IPS-18c (cell line): ENCODE data around the gene SLC66A3.
"Not testable (repeated sequence)": the region's sequence is repeated elsewhere in the genome, so short reads cannot be mapped to it uniquely, and the experiment has no call there.

Source experiments
- H3K4me3 ChIP-seq: 2 replicates; pipeline ENCODE4 v1.7.0; 2013; ENCODE audit warnings: low read depth, mild to moderate bottlenecking, low read length, moderate library complexity; ENCODE audit not compliant: insufficient read depth
- H3K9me3 ChIP-seq: one replicate; pipeline ENCODE4 v1.6.1; 2013; ENCODE audit warnings: mild to moderate bottlenecking, low read length, moderate library complexity; ENCODE audit not compliant: control insufficient read depth, insufficient read depth

The SLC66A3 gene

DNA sequence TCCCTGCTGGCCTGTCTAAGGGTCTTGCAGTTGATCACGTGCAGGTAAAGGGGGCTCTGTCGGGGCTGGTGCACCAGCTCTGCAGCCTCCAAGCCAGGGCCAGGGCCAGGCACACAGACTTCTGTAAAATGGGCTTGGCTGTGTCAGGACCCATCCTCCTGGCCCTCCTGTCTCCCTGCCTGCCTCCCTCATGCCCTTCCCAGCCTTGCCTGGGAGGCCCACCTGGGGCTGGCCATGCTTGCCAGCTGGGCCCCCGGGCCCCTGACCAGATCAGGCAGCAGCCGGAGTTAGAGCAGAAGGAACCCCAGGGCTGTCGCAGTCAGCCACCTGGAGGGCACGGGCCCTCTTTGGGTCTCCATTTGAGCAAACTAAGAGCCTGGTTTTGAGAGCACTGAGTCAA lies 2.0 kb downstream of the SLC66A3 start:
- H3K9me3 ChIP-seq = no peaks in the 10 kb centered on the region
- no peak overlapping the region for H3K4me3 ChIP-seq

DNA sequence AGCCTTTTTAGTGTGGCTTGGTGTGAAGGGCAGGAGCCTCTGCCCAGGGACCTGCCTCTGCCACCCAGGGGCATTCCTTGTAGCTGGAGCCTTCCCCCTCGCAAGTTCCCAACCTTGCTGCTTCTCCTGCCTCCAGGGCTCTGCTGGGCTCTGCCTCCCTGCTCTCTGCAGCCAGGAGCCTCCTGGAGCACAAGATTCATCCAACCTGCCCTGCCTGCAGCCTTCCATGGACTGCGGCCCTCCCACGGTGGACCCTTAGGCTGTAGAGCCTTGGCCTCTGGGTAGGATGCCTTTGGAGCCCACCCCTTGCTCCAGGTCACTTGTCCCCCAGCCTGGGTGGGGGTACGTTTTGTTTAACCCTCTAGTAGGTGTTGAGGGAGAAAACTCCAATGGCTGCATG lies 2.5 kb downstream of the SLC66A3 start:
- Histone ChIP-seq H3K9me3 (no peaks in the 10 kb centered on the region), H3K4me3 (no peak overlapping the region)

DNA sequence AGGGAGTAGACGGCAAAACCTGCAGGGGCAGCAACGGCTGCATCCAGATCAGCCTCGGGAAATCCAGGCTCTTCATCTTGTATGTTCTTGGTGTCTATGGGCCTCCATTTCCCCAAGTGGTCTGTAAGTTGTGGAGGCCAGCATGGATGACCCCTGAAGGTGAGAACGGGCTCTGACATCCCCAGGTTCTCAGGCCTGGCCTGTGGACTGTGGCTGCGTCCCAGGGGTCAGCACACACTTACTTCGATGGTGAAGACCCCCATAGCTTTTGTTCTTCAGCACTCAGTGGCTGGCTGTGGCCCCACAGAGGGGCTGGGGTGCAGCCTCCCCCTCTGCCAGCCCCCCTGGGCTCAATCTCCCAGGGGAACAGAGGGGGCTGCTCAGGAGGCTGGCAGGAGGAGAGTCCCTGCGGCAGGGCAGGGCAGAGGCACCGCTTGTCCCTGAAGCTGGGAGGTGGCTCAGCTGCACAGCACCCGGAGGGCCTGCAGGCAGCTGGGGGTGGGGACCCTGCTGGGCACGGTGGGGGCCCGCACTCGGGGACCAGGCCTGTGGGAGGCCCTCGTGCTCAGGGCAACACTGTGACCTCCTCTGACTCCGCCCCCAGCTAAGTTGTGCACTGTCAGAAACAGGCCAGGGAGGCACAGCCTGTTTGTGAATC lies 3.8 kb downstream of the SLC66A3 start:
- Histone ChIP-seq H3K9me3 (no peaks in the 10 kb centered on the region), H3K4me3 (no peak overlapping the region)

DNA sequence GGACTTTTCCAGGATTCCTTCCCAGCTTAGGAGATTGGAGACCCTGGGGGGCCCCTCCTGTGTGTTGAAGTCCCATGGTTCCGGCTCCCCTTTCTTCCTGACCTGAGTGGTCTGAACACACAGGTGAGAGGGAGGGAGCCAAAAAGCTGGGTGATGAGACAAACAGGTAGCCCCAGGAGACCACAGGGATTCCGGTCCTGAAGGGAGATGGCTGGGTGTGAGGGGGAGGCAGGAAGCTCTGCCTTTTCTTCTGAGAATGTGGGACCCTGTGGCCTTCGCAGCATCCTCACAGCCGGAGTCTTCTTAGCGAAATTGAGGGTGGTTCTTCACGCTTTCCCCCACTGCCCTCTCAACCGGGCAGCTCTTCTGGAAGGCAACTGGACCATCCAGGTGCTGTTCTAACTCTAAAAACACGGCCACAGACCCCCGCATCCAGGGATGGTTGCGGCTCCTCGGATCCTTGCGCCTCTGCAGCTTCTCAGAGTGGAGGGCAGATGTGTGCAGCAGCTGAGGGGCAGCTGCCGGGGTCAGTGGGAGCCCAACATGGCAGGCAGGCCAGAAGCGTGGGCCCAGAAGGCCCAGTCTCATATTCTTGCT lies 4.4 kb downstream of the SLC66A3 start:
- Histone ChIP-seq H3K9me3 (no peaks in the 10 kb centered on the region), H3K4me3 (no peak overlapping the region)

DNA sequence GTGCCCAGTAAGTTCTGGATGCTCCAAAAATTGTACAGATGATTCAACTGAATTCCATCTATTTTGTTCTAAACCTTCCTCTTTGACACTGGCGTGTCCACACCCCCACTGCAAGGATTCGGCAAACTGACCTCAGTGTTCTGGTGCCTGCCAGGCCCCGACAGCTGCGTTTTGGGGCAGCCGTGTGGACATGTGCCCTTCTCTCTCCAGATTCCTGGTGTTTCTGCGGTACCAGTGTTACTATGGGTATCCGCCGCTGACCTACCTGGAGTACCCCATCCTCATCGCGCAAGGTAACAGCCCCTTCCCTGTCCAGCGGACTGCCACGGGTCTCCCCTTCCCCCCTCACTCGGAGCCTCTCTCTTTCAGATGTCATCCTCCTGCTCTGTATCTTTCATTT lies 5.0 kb downstream of the SLC66A3 start:
- Histone ChIP-seq H3K9me3 (no peaks in the 10 kb centered on the region), H3K4me3 (no peak overlapping the region)

DNA sequence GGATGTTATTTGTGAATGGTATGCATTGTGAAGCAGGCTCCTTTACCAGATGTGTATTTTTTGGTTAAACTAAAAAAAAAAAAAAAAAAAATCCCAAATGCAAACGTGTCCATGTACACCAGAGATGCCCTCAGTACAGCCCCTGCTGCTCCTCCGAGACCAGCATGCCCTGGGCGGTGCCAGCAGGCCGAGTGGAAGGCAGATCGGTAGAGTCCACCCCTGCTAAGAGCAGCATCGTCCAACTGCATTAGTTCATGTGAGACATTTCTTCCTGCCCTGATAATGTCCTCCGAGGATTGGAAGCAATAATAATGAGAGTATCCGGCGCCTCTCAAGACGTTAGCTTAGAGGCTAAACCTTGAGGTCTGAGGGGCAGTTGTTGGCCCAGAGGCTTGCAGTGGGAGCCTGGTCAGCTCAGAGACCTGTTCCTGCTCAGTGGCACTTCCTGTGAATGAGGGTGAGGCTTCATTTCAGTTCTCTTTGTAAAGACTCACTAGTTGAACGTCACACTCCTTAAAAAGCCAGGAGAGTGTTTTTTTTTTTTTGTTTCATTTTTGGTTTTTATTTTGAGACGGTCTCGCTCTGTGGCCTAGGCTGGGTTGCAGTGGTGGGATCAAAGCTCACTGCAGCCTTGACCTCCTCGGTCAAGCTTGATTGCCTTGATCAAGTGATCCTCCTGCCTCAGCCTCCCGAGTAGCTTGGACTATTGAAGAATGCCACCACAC lies 5.6 kb downstream of the SLC66A3 start:
- Histone ChIP-seq H3K4me3 (no peak overlapping the region), H3K9me3 (no peaks in the 10 kb centered on the region)

DNA sequence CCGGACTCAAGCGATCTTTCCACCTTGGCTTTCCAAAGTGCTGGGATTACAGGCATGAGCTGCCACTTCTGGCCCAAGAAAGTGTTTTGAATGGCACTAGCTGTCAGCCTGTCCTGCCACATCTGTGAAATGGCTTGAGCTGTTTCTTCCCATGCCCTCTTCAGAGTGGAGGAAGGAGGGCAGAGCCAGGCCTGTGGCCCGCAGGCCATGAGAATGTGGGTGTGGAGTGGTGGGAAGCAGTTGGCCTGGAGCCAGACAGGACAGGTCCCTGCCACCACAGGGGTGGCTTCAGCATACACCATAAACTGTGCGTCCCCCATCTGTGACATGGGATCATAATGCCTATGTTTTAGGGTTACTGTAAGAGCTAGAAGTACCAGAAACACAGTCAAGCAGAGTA lies 6.5 kb downstream of the SLC66A3 start:
- no peaks in the 10 kb centered on the region for H3K9me3 ChIP-seq
- no peak overlapping the region for H3K4me3 ChIP-seq

DNA sequence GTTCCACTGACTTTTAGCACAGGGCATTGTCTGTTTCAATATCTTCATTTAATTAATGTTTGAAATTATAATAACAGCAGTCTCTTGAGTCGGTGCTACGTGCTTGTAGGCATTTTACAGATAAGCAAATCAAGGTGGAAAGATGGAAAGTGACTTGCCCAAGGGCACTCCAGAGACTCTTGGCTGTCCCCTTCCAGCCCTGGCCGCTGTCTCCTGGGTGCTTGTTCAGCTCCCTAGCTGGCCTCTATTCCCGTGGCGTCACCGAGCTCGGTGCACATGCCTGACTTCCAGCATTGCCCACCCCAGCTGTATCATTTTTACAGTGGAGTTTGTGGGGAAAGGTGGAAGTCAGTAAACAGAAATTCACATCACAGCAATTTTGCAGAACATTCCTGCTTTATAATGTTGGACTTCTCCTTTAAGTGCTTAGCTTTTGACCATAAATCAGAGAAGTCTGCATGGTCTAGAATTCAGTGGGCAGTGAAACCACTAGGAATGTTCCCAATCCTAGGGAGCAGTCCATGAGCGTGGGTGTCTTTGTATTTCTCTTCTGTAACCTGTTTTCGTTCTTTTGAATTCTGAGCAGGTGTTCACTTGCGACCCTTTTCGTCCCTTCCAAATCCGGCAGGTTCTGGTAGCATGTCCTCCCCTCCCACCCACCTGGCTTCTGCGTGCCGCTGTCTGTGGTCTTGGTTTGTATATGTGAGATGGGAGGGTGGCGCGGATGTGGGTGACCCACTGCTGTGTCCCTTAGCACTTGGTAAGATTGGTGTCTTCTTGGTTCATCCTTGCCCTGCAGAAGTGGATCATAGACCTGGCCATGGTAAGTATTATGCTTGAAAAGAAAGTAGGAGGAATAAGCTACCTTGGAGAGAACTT lies 8.4 kb downstream of the SLC66A3 start:
- H3K4me3 ChIP-seq = no peak overlapping the region
- H3K9me3 ChIP-seq = no peaks in the 10 kb centered on the region

DNA sequence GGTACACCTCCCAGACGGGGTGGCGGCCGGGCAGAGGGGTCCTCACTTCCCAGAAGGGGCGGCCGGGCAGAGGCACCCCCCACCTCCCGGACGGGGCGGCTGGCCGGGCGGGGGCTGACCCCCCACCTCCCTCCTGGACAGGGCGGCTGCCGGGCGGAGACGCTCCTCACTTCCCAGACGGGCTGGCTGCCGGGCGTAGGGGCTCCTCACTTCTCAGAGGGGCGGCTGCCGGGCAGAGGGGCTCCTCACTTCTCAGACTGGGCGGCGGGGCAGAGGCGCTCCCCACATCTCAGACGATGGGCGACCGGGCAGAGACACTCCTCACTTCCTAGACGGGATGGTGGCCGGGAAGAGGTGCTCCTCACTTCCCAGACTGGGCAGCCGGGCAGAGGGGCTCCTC lies 9.8 kb downstream of the SLC66A3 start:
- H3K4me3 ChIP-seq, H3K9me3 ChIP-seq: not testable (repeated sequence)

DNA sequence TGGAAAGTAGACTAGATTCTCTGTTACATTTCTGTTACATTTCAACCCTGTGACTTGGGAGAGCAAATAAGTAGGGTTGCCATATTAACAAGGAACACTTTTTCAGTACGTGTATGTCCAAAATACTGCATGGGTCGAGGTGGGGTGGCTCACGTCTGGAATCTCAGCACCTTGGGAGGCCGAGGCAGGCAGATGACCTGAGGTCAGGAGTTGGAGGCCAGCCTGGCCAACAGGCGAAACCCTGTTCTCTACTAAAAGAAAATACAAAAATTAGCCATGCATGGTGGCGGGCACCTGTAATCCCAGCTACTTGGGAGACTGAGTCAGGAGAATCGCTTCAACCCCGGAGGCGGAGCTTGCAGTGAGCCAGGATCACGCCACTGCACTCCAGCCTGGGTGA lies 11.2 kb downstream of the SLC66A3 start:
- Histone ChIP-seq H3K4me3 (no peak overlapping the region), H3K9me3 (no peaks in the 10 kb centered on the region)

DNA sequence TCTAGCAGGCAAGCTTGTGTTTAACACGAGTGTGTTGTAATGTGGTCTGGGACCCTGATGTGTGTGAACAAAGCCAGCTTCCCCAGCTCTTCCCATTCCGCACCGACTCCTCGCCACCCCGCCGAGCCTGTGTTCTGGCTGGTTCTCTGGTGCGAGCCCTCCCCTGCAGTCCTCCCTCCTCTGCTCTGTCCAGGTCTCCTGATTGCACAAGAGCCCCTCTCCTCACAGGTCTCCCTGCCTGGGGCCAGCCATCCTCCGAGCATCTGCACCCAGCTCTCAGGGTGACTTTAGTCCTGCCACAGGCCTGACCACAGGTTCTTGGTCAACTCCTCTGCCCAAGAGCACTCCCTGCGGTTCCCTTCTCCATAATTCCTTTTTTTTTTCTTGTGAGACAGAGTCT lies 13.2 kb downstream of the SLC66A3 start:
- Histone ChIP-seq H3K4me3 (no peak overlapping the region), H3K9me3 (no peaks in the 10 kb centered on the region)

DNA sequence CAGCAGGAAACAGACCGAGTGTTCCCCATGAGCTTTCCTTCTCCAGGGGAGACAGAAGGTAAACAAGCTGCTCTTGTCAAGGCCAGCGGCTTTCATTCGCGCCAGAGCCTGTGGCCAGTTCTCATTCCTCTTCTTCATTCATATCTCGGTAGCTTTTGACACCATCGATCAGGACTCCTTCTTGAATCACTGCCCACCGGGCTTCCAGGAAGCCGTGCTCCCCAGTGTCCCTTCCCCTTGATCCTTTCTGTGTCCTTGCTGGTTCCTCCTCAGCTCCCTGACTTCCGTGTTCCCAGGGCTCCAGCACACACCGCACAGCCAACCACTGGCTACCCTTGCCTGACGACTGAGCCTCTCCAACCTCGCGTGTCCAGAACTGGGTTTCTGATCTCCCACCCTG lies 14.1 kb downstream of the SLC66A3 start:
- Histone ChIP-seq H3K4me3 (no peak overlapping the region), H3K9me3 (no peaks in the 10 kb centered on the region)

DNA sequence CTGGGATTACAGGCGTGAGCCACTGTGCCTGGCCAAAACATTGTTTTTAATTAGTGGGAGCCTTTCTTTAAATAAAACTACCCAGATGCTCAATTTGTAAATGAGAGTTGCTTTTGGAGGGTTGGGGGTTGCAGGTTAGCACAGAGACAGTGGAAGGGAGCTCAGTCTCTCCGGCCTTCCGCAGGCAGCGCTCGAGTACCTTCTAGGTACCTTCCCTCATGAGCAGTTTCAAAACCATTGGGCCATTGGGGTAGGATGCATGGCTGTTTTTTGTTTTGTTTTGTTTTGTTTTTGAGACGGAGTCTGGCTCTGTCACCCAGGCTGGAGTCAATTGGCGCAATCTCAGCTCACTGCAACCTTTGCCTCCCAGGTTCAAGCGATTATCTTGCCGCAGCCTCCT lies 19.0 kb downstream of the SLC66A3 start:
- H3K9me3 ChIP-seq = no peaks in the 10 kb centered on the region
- no peak overlapping the region for H3K4me3 ChIP-seq

DNA sequence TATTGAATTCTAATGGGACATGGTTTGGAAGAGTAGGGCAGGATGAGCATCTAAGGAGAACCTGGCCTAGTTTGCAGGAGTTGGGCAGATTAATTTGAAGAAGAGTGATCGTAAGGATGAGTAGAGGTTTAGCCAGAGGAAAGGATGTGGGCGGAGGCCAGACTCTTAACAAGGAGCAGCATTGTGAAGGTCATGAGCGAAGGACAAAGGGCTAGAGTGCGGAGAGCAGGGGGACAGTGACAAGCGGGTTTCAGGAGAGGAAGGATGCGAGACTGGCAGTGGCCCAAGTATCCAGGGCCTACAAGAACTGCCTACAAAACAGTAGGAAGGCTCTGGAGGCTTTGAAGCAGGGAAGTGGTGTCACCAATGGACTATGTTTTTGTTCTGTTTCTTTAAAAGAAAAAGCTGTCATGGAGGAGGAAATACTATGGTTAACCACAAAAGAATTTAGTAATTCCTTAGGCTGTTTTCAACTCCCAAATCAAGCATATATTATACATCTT lies 20.1 kb downstream of the SLC66A3 start:
- H3K4me3 ChIP-seq = no peak overlapping the region

DNA sequence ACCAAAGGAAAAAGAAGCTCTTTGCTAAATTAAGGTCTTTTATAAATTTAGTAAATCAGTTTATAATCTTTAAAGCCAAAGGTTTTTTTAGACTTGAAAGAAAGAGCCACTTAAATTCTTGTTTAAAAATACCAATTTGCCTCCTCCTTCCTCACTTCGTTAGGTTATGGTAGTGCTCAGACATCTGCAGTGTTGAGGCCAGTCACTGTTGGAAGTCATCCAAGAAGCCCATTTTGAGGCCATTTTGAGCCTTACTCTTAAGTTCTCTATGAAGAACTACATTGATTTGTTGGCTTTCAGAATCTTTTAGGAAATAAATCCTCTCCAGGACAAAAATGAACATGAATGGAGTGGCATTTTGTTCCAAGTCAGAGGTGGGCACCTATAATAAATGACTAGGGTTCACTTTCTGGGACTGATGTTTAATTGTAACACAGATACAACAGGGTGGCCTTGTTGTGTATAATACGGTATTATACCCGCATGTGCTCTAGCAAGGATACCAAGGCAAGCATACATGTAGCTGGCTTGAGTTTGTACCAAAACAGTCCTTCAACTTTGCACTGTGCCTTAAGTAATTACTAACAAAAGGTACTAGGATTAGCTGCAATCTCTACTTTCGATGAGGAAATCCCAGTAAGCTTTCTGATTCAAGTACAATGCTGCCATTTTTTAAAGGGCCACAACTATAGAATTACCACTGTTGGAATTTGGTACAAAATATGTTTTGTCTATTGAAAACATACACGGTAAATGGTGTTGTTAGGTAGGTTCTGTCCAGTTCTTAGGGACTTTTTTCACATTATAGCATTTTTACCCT lies 22.8 kb downstream of the SLC66A3 start:
- Histone ChIP-seq H3K9me3 (no peaks in the 10 kb centered on the region), H3K4me3 (no peak overlapping the region)

More for the DNA sequence above, 20.1 kb downstream of the SLC66A3 start:
- no peaks in the 10 kb centered on the region for H3K9me3 ChIP-seq

DNA sequence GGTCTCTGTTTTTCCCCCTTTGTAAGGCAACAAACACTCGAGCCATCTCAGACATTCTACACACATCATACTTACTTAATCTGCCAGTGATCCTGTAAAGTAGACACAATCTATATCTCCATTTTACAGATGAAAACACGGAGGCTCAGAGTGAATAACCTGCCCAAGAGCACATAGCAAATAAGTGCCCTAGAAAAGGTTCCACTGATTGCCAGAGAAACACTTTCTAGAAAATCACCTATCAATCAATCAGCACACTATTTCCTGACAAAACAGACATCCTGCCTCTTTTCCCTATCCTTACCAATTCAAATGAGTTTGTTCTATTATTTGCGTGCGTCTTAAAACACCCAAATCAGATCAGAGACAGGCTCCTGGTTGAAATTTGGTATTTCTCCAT lies 23.9 kb downstream of the SLC66A3 start:
- Histone ChIP-seq H3K4me3 (no peak overlapping the region), H3K9me3 (no peaks in the 10 kb centered on the region)

DNA sequence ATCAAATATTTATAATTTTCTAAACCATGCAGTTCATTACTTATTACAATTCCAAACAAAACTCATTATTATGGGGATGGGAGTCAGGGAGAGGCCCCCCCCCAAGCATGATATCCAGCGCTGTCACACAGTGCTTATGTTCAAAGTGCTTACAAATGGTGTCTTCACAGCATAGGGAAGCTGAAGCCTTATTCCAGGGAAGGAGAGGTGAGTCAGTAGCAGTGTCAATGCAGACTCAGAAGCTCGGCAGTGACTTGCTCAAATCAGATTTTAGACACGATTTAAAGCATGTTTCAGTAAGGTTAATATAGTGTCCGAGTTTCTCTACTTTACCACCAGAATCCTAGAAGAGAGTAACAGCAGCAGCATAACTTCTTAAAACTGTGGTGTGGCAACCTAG lies 24.6 kb downstream of the SLC66A3 start:
- H3K9me3 ChIP-seq = no peaks in the 10 kb centered on the region
- no peak overlapping the region for H3K4me3 ChIP-seq
